HG03196 (cell line): ENCODE measurements around the gene PPP1R14D.
A peak's percentile ranks its signal among the peaks of the same experiment; 100 is the strongest.
"Not testable (repeated sequence)": the region's sequence is repeated elsewhere in the genome, so short reads cannot be mapped to it uniquely, and the experiment has no call there.

Source experiments
- ATAC-seq: cut with Tn5 transposase; IDR thresholded peaks from one replicate; pipeline ENCODE4 v1.9.1; 2021; ENCODE audit not compliant: unreplicated experiment

The PPP1R14D gene, protein sequence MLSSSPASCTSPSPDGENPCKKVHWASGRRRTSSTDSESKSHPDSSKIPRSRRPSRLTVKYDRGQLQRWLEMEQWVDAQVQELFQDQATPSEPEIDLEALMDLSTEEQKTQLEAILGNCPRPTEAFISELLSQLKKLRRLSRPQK

DNA sequence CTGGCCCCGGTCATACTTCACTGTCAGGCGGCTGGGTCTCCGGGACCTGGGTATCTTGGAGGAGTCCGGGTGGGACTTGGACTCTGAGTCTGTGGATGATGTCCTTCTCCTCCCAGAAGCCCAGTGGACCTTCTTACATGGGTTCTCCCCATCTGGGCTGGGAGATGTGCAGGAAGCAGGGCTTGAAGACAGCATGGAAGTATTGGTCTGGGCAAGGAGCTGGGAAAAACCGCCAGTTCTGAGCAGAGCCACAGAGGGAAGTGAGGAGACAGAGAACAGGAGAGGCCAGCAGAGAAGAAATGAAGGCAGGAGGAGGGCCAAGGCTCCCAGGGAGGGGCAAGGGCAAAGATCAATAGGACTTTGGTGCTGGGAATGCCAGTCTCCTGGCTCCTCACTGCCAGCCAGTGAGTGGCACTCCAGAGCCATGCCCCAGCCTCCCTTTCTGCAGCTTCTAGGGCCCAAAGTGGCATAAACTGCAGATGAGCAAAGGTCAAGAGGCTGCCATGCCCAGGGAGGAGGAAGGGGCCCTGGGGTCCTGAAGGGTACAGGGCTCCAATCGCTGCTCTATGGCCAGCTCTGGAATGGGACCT is at the start of gene PPP1R14D:
Gene PPP1R14D, minus strand, starts transcription at position 262 of the 590 bp plus-strand sequence. Its CDS starts 67 bp downstream, at position 195.
- ATAC-seq = no peak

- no peak for ATAC-seq
Measured at GRCh38 chr15:40877694-40878093, 49.2 kb upstream of the PPP1R14D start.

- no peak for ATAC-seq
Measured at GRCh38 chr15:40875991-40876730, 47.7 kb upstream of the PPP1R14D start.

GRCh38 chr15:40873694-40874561 is 45.4 kb upstream of the PPP1R14D start, which contains the start of gene RHOV:
TSS of gene RHOV (minus strand) at chr15:40874234. CDS start at chr15:40874139, 95 bp downstream.
- ATAC-seq = peak; percentile 45

GRCh38 chr15:40872791-40873693 is 44.5 kb upstream of the PPP1R14D start:
- ATAC-seq = no peak

- ATAC-seq = peak; percentile 30
Measured at GRCh38 chr15:40871749-40872617, 43.5 kb upstream of the PPP1R14D start.

DNA sequence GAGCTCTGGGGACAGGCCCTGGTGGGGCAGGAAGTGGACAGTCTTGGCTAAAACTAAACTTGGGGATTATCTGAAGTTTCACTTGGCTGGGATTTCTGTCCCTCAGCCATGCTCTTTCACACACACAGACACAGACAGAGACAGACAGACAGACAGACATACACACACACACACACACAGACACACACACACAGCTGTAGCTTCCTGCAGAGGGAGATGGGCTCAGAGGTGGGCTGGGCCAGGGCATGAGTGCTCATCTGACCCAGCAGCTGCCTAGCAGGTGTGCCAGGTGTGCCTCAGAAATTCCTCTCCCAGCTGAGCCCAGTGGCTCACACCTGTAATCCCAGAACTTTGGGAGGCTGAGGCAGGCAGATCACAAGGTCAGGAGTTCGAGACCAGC is 42.2 kb upstream of the PPP1R14D start:
- no peak for ATAC-seq

GRCh38 chr15:40869686-40870085 is 41.2 kb upstream of the PPP1R14D start:
- no peak for ATAC-seq

GRCh38 chr15:40867199-40867598 is 38.7 kb upstream of the PPP1R14D start:
- no peak for ATAC-seq

DNA sequence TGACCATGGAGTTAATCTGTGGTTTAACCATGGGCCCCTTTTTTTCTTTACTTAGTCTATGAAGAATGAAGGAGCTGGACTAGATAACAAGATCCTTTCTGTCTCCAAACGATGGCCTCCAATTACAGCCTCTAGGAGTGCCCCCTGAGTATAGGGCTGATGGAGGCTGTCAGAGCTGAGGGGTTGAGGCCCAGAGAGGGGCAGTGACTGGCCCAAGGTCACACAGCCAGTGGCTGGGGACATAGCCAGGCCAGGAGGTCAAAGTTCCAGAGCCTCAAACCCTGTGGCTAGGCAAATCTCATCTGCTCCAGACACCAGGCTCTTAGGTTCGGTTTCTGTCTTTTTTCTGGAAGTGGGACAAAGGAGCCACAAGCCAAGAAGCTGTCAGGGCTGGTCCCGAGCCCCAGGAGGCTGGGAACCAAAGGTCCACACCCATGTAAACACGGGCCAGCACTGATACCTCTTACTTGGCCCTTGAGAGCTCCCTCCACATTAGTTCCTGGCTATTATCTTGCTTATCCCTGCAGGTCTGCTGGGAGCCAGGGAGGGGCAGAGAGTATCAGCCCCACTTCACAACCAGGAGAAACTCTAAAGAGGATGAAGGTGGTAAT is 35.3 kb upstream of the PPP1R14D start:
- ATAC-seq = no peak

DNA sequence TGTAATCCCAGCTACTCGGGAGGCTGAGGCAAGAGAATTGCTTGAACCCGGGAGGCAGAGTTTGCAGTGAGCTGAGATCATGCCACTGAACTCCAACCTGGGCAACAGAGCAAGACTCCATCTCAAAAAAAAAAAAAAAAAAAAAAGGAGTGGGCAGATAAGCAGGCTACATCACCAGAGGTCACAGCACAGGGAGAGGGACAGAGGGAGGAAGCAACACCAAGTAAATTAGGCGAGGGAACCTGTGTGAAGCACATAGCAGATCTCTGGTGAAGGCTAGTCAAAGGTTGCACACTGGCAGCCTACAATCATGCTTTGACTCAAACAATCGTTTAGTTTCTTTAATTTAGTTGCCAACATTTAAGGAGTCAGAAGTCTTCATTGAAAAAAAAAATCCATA is 32.6 kb upstream of the PPP1R14D start:
- not testable (repeated sequence) for ATAC-seq

GRCh38 chr15:40859206-40859851 is 30.8 kb upstream of the PPP1R14D start:
- no peak for ATAC-seq

DNA sequence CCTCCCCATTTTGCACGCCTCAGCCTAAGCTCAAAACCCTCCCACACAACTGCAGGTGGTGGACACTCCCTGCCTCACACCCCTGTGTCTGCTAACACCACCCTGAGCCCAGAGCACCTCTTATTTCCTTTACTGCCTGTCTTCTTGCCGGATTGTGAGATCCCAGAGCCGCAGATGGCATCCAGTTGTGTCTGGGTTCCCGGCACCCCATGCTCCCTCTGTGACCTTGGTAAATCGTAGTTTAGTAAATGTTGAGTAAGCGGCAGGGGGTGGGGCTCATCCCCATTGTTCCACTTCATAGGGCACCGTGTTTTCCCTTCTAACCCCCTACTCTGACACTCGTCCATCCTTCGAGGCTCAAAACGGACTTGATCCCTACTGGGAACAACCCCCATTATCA is 30.2 kb upstream of the PPP1R14D start:
- ATAC-seq = no peak

GRCh38 chr15:40857601-40858341 is 29.3 kb upstream of the PPP1R14D start:
- ATAC-seq = no peak

GRCh38 chr15:40856746-40857145 is 28.2 kb upstream of the PPP1R14D start:
- no peak for ATAC-seq

DNA sequence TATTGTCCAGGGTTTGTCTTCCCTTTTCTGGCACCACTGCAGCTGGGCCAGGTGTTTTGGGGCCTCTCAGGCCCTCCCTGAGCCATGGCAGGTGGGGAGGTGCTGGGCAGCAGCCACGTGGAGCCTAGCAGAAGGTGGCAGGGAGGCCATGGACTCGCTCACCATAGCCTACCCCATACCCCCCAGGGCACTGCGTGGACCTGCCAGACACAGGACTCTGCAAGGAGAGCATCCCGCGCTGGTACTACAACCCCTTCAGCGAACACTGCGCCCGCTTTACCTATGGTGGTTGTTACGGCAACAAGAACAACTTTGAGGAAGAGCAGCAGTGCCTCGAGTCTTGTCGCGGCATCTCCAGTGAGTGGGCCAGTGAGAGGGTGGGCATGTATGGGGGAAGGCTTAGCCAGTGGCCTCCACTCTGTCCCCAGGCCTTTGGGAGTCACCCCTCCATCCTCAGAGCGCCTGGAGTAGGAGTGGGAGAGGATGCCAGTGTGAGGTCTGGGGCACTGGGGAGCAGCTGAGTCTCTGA is 27.3 kb upstream of the PPP1R14D start:
- ATAC-seq = no peak

DNA sequence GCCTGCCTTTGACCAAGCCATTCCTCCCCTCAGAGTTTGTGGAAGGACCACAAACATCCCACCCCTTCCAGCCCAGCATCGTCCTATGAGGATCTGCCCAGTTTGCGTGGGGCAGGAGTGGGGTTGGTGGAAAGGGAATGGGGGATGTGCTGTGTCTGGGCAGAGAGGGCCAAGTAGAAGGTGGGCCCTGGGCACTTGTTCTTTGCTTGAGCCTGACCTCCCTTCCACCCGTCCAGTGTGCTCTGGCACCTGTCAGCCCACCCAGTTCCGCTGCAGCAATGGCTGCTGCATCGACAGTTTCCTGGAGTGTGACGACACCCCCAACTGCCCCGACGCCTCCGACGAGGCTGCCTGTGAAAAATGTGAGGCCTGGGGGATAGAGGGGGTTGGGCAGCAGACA is 25.7 kb upstream of the PPP1R14D start:
- ATAC-seq = no peak
